ACC112 (cell line): ENCODE measurements around the gene TMEM131L.
A peak's percentile ranks its signal among the peaks of the same experiment; 100 is the strongest.

Source experiments
- H2AFZ ChIP-seq: fragments of 200-600 bp; sonication (generic); one replicate; pipeline ENCODE4 v1.6.0; 2017; ENCODE audit warnings: antibody characterized with exemption, low read length; ENCODE audit not compliant: unreplicated experiment
- H3K27ac ChIP-seq: fragments of 200-600 bp; sonication (generic); 2 replicates; pipeline ENCODE4 v1.5.1; 2014; ENCODE audit warnings: low read depth, mild to moderate bottlenecking, antibody characterized with exemption, low read length, moderate library complexity
- H3K27me3 ChIP-seq: fragments of 200-600 bp; sonication (generic); 2 replicates; pipeline ENCODE4 v1.6.1; 2014; ENCODE audit warnings: mild to moderate bottlenecking, antibody characterized with exemption, low read length, moderate library complexity, mixed read lengths; ENCODE audit not compliant: insufficient read depth
- H3K36me3 ChIP-seq: fragments of 200-600 bp; sonication (generic); 2 replicates; pipeline ENCODE4 v1.6.1; 2016; ENCODE audit warnings: mild to moderate bottlenecking, antibody characterized with exemption, low read length, moderate library complexity, mixed read lengths; ENCODE audit not compliant: insufficient read depth
- H3K4me1 ChIP-seq: fragments of 200-600 bp; sonication (generic); one replicate; pipeline ENCODE4 v1.6.1; 2016; ENCODE audit warnings: low read length, mixed read lengths; ENCODE audit not compliant: insufficient read depth, unreplicated experiment, control insufficient read depth
- H3K4me3 ChIP-seq: fragments of 200-600 bp; sonication (generic); 2 replicates; pipeline ENCODE4 v1.5.1; 2014; ENCODE audit warnings: mild to moderate bottlenecking, low read depth, low read length
- H3K79me2 ChIP-seq: fragments of 200-600 bp; sonication (generic); one replicate; pipeline ENCODE4 v1.6.0; 2016; ENCODE audit warnings: low read length; ENCODE audit not compliant: control insufficient read depth, unreplicated experiment, insufficient read depth

The TMEM131L gene

DNA sequence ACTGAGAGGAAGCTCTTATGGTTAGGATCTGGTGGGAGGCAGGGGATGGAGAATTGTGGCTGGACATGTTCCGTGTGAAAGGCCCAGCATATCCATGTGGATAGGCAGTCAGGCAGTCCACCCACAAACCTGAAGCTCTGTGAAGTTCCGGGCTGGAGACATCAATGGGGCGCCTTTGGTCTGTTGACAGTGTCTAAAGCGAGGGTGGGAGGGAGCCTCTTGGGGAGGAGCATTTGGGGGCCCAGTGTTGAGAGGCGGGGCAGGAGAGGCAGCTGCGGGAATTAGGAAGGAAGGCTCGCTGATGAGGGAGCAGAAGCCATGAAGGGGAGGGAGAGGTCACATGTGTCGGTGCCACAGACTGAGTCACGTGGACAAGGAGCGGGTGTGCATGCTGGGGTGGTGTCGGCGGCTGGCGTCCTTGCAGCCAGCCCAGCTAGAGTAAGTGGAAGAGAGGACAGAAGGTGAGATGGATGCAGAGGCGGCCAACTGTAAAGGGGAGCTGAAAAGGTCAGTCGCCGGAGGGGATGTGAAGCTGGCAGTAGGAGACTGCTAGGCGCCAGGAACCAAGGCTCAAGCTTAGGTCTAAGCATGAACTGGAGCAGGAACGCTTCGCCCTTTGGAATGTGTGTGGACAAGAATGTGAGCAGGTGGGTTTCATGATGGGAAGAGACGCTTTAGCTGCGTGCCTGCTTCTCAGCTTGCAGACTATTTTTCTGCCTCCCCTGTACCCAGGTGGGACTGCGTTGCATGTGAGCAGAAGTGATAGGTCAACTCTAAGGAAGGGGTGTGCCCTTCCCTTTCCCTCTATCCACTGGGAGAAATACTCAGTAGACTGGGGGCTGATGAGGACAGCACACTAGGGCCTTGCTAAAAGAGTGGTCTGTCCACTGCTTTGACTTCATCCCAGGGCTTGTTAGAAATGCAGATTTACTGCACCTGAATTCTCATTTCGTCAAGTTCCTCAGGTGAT is 174.0 kb downstream of the TMEM131L start:
- Histone ChIP-seq H2AFZ (no peak overlapping the region), H3K27me3 (no peaks in the 10 kb centered on the region), H3K27ac (no peak overlapping the region), H3K4me1 (no peaks in the 10 kb centered on the region), H3K36me3 (no peaks in the 10 kb centered on the region), H3K4me3 (no peak overlapping the region), H3K79me2 (no peaks in the 10 kb centered on the region)

GRCh38 chr4:153641532-153641931 is 175.4 kb downstream of the TMEM131L start:
- Histone ChIP-seq H3K36me3 (no peaks in the 10 kb centered on the region), H2AFZ (no peak overlapping the region), H3K4me3 (no peak overlapping the region), H3K27ac (no peak overlapping the region), H3K4me1 (no peaks in the 10 kb centered on the region), H3K27me3 (no peaks in the 10 kb centered on the region), H3K79me2 (no peaks in the 10 kb centered on the region)

- Histone ChIP-seq H2AFZ (no peak overlapping the region), H3K4me3 (no peak overlapping the region), H3K27me3 (no peaks in the 10 kb centered on the region), H3K4me1 (peaks cover 3% of the 10 kb centered on the region), H3K36me3 (no peaks in the 10 kb centered on the region), H3K27ac (no peak overlapping the region), H3K79me2 (no peaks in the 10 kb centered on the region)
Observed at GRCh38 chr4:153643406-153644383, 177.5 kb downstream of the TMEM131L start.

GRCh38 chr4:153645183-153645582 is 179.0 kb downstream of the TMEM131L start:
- Histone ChIP-seq H2AFZ (no peak overlapping the region), H3K36me3 (no peaks in the 10 kb centered on the region), H3K27ac (no peak overlapping the region), H3K4me1 (peaks cover 3% of the 10 kb centered on the region), H3K4me3 (no peak overlapping the region), H3K79me2 (no peaks in the 10 kb centered on the region), H3K27me3 (no peaks in the 10 kb centered on the region)

- no peak overlapping the region for H3K4me3 ChIP-seq
- no peaks in the 10 kb centered on the region for H3K36me3 ChIP-seq
Observed at GRCh38 chr4:153646261-153646660, 180.1 kb downstream of the TMEM131L start.

GRCh38 chr4:153646978-153647377 is 180.8 kb downstream of the TMEM131L start:
- Histone ChIP-seq H3K27me3 (no peaks in the 10 kb centered on the region), H3K79me2 (no peaks in the 10 kb centered on the region), H2AFZ (no peak overlapping the region), H3K27ac (no peak overlapping the region), H3K4me3 (no peak overlapping the region), H3K4me1 (peaks cover 15% of the 10 kb centered on the region), H3K36me3 (no peaks in the 10 kb centered on the region)

More at GRCh38 chr4:153646261-153646660, 180.1 kb downstream of the TMEM131L start:
- no peaks in the 10 kb centered on the region for H3K79me2 ChIP-seq
- H3K27ac ChIP-seq = no peak overlapping the region
- peaks cover 8% of the 10 kb centered on the region for H3K4me1 ChIP-seq
- H2AFZ ChIP-seq = no peak overlapping the region
- H3K27me3 ChIP-seq = no peaks in the 10 kb centered on the region

DNA sequence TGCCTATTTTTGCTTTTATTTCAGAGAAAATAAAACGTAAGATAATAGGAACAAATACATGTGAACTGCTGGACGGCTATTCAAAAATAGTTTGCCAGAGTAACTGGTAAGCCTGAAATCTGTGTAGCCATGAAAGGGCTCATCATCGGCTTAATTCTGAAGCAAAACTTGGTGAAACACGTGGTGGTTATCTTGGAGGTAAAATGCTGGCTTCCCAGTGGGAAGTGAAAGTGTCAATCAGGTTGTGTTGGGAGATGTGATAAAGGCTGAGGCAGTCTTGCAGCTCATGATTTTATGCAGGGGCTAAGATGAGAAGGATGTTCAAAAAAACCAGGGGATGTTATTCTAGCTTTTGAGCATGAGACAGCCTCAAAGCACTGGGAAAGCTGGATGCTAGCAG is 181.8 kb downstream of the TMEM131L start:
- H3K4me3 ChIP-seq = no peak overlapping the region
- H3K27me3 ChIP-seq = no peaks in the 10 kb centered on the region
- H3K27ac ChIP-seq = no peak overlapping the region
- H3K4me1 ChIP-seq = peaks cover 25% of the 10 kb centered on the region
- H3K79me2 ChIP-seq = no peaks in the 10 kb centered on the region
- no peak overlapping the region for H2AFZ ChIP-seq
- no peaks in the 10 kb centered on the region for H3K36me3 ChIP-seq

GRCh38 chr4:153649572-153649991 is 183.4 kb downstream of the TMEM131L start:
- no peak overlapping the region for H2AFZ ChIP-seq
- peaks cover 25% of the 10 kb centered on the region for H3K4me1 ChIP-seq

GRCh38 chr4:153651116-153651515 is 185.0 kb downstream of the TMEM131L start:
- no peak overlapping the region for H3K4me3 ChIP-seq
- H3K27ac ChIP-seq = peak overlapping the region; percentile 83
- H2AFZ ChIP-seq = peak overlapping the region; percentile 39
- no peaks in the 10 kb centered on the region for H3K36me3 ChIP-seq
- no peaks in the 10 kb centered on the region for H3K79me2 ChIP-seq
- no peaks in the 10 kb centered on the region for H3K27me3 ChIP-seq
- peaks cover 35% of the 10 kb centered on the region for H3K4me1 ChIP-seq

More at GRCh38 chr4:153649572-153649991, 183.4 kb downstream of the TMEM131L start:
- H3K36me3 ChIP-seq = no peaks in the 10 kb centered on the region
- no peak overlapping the region for H3K27ac ChIP-seq
- no peaks in the 10 kb centered on the region for H3K27me3 ChIP-seq
- H3K4me3 ChIP-seq = no peak overlapping the region
- H3K79me2 ChIP-seq = no peaks in the 10 kb centered on the region

GRCh38 chr4:153651587-153651986 is 185.4 kb downstream of the TMEM131L start:
- peaks cover 40% of the 10 kb centered on the region for H3K4me1 ChIP-seq
- H2AFZ ChIP-seq = peak overlapping the region; percentile 39
- H3K27ac ChIP-seq = peak overlapping the region; percentile 83
- no peak overlapping the region for H3K4me3 ChIP-seq
- no peaks in the 10 kb centered on the region for H3K27me3 ChIP-seq
- no peaks in the 10 kb centered on the region for H3K36me3 ChIP-seq
- no peaks in the 10 kb centered on the region for H3K79me2 ChIP-seq
